Measurements from ENCODE around the gene UBA52. TPM values are rescaled to one million over a fixed set of nuclear protein-coding genes. Genes with fewer than 3 reads are reported as not detected.

The UBA52 gene
- total and polyA plus RNA-seq, 2 of the 8 experiments (the other 6 are each of a cell fraction or from before 2014, with no cell fraction given), result 1,340 to 5,409 TPM

GRCh38 chr19:18603958-18604819 lies 32.5 kb downstream of the UBA52 start:
- H4K5ac ChIP-seq (ENCODE audit: insufficient read length, low read depth, low read length), result no peak overlapping the region
- no peak overlapping the region for H3K14ac ChIP-seq (ENCODE audit: insufficient read length)
- no peak overlapping the region for H4K91ac ChIP-seq (replicated peaks; ENCODE audit: insufficient read length, low read length)
- no peak overlapping the region for H2BK120ac ChIP-seq (replicated peaks; ENCODE audit: low read depth, low read length)
- H3K23me2 ChIP-seq (ENCODE audit: low read depth, low read length), result peaks cover 6% of the 10 kb centered on the region; the same call in 1 of the 2 replicates
- CTCF ChIA-PET (ENCODE audit: partially characterized antibody), result interaction anchor here (0.6 to 3.5 kb wide), 9 partner anchors 9 to 949 kb away, joined by 3 to 31 read pairs (median 3); partner anchors contain the start of genes REX1BD and TMEM59L
- H3K79me1 ChIP-seq (ENCODE audit: low read depth, low read length), result no peaks in the 10 kb centered on the region
- 0 out of 2 replicates have a peak overlapping the region, but pooled peaks have one; percentile 13 for H2AK5ac ChIP-seq (ENCODE audit: low read depth, low read length)
- H2BK12ac ChIP-seq (ENCODE audit: low read depth, low read length), result no peak overlapping the region
- no peak overlapping the region for H2AFZ ChIP-seq (ENCODE audit: low read length)
- DNase-seq (ENCODE audit: low read depth in 1 of 2, low spot score in 2 of 2) (peak in 1 of 2 experiments; percentile 62), FAIRE-seq (no peak)
- H4K20me1 ChIP-seq (replicated peaks in 1 of 2; ENCODE audit: control insufficient read depth in 1 of 2, insufficient read depth in 2 of 2, low read length in 2 of 2), result peaks cover 0 to 11% of the 10 kb centered on the region in 2 experiments
- H3K4me1 ChIP-seq (replicated peaks in 1 of 4; ENCODE audit: control insufficient read depth in 3 of 4, insufficient read depth in 4 of 4, low read length in 3 of 4), result peaks cover 16 to 29% (median 24%) of the 10 kb centered on the region in 4 experiments
- no peak overlapping the region for H3K4ac ChIP-seq (replicated peaks; ENCODE audit: insufficient read length, low read depth, low read length)
- H2BK5ac ChIP-seq (ENCODE audit: low read depth, low read length), result peak overlapping the region; percentile 35; the same call in 1 of the 2 replicates
- POLR2A ChIA-PET (ENCODE audit: partially characterized antibody), result interaction anchor here (2.2 to 3.3 kb wide), 2 partner anchors 10 to 15 kb away, joined by 15 to 23 read pairs; partner anchors contain the start of gene REX1BD
- H3K4me3 ChIP-seq (ENCODE audit: extremely low read depth in 1 of 4, insufficient read depth in 2 of 4, low read depth in 3 of 4, low read length in 4 of 4), result peak overlapping the region in 2 of 4 experiments; percentile 1 to 53; a peak in 3 of 8 replicates
- no peak overlapping the region for H3K56ac ChIP-seq (replicated peaks; ENCODE audit: insufficient read length, low read depth, low read length)
- H3K36me3 ChIP-seq (ENCODE audit: control insufficient read depth in 2 of 4, insufficient read depth in 4 of 4, low read length in 3 of 4), result peaks cover 0 to 14% (median 0%) of the 10 kb centered on the region in 4 experiments; a peak in 1 of 8 replicates
- H2BK15ac ChIP-seq (ENCODE audit: low read length), result no peak overlapping the region
- no peak overlapping the region for H3K9ac ChIP-seq (replicated peaks in 1 of 4; ENCODE audit: extremely low read depth in 1 of 4, low read depth in 3 of 4, low read length in 3 of 4)
- TF ChIP-seq RNF2 (IDR thresholded peaks at IDR 0.05; ENCODE audit: borderline replicate concordance, low read depth, low read length, missing control alignments, poor library complexity, severe bottlenecking), result peak; percentile 29
- no peak for TF ChIP-seq BACH1 (IDR thresholded peaks at IDR 0.05; ENCODE audit: low read length)
- H4K8ac ChIP-seq (ENCODE audit: extremely low read depth, insufficient read depth, low read length), result no peak overlapping the region; the same call in 1 of the 2 replicates
- no peak overlapping the region; the same call in none of the 2 replicates for H3K18ac ChIP-seq (ENCODE audit: extremely low read depth, low read length)
- no peak overlapping the region for H2BK20ac ChIP-seq (ENCODE audit: low read length)
- H3K9me3 ChIP-seq (ENCODE audit: insufficient read depth in 2 of 2, low read depth in 1 of 2, low read length in 1 of 2), result no peaks in the 10 kb centered on the region
- H3K79me2 ChIP-seq (ENCODE audit: control insufficient read depth in 1 of 2, insufficient read depth in 2 of 2, low read length in 2 of 2), result no peaks in the 10 kb centered on the region
- peaks cover 59 to 76% (median 74%) of the 10 kb centered on the region in 4 experiments for H3K27me3 ChIP-seq (replicated peaks in 1 of 4; ENCODE audit: control insufficient read depth in 3 of 4, extremely low read depth in 1 of 4, insufficient read depth in 3 of 4, low read length in 3 of 4)
- H3K27ac ChIP-seq (ENCODE audit: low read depth, low read length), result no peak overlapping the region
- H3K4me2 ChIP-seq (ENCODE audit: insufficient read depth in 1 of 2, low read depth in 2 of 2, low read length in 2 of 2), result peak overlapping the region; percentile 63 to 67
- 6% methylated on average over 19 of the region's 26 CpGs; no CpG with 5 or more reads in 1 of the 2 experiments for WGBS, 2 experiments (ENCODE audit: extremely low coverage in 1 of 2, insufficient coverage in 1 of 2, insufficient read length in 1 of 2, insufficient replicate concordance in 2 of 2, low coverage in 1 of 2, low lambda C conversion rate in 2 of 2, missing lambda C conversion rate in 1 of 2)
- H3K23ac ChIP-seq (ENCODE audit: insufficient read length), result no peak overlapping the region
